ENCODE measurements around the gene KCND3. TPM values are rescaled to one million over a fixed set of nuclear protein-coding genes. Genes with fewer than 3 reads are reported as not detected.

The KCND3 gene
- total RNA-seq, 1 experiment from 2014 or later, result not detected

- Histone ChIP-seq H2AFZ (no peak overlapping the region), H3K4me3 (no peak overlapping the region), H3K79me2 (ENCODE audit: low read depth) (no peaks in the 10 kb centered on the region), H3K4me1 (replicated peaks; ENCODE audit: insufficient read depth) (no peaks in the 10 kb centered on the region), H3F3A (ENCODE audit: insufficient read depth, low read depth) (no peaks in the 10 kb centered on the region), H3K36me3 (ENCODE audit: low read depth) (no peaks in the 10 kb centered on the region), H3K27ac (no peak overlapping the region), H3K4me2 (no peak overlapping the region), H3K9me3 (ENCODE audit: insufficient read depth, low read depth) (no peaks in the 10 kb centered on the region), H3K9me2 (ENCODE audit: insufficient read depth) (no peaks in the 10 kb centered on the region), H3K27me3 (ENCODE audit: insufficient read depth, low read depth) (peaks cover 91% of the 10 kb centered on the region), H4K20me1 (ENCODE audit: insufficient read depth) (no peaks in the 10 kb centered on the region)
- CTCF ChIA-PET, result no interaction called here
- DNase-seq, result no peak
- TF ChIP-seq CTCF (conservative IDR thresholded peaks at IDR 0.05) (no peak), EZH2 (IDR thresholded peaks at IDR 0.05; ENCODE audit: low read depth) (no peak)
- no TSS peak for BruUV-seq (replicated peaks)
- POLR2A ChIA-PET (ENCODE audit: unreplicated experiment), result no interaction called here
- intact Hi-C loops (cut with micrococcal nuclease; ENCODE audit: unreplicated experiment), result no loop called here
Measured at GRCh38 chr1:111930356-111930755, 59.1 kb downstream of the KCND3 start.

GRCh38 chr1:111928531-111928930 lies 60.9 kb downstream of the KCND3 start:
- ChIA-PET CTCF (no interaction called here), POLR2A (ENCODE audit: unreplicated experiment) (no interaction called here)
- Histone ChIP-seq H3K9me3 (ENCODE audit: insufficient read depth, low read depth) (no peaks in the 10 kb centered on the region), H3K79me2 (ENCODE audit: low read depth) (no peaks in the 10 kb centered on the region), H3K36me3 (ENCODE audit: low read depth) (no peaks in the 10 kb centered on the region), H3K9me2 (ENCODE audit: insufficient read depth) (no peaks in the 10 kb centered on the region), H3K4me3 (no peak overlapping the region), H3F3A (ENCODE audit: insufficient read depth, low read depth) (no peaks in the 10 kb centered on the region), H3K27ac (no peak overlapping the region), H3K27me3 (ENCODE audit: insufficient read depth, low read depth) (peaks cover 86% of the 10 kb centered on the region), H4K20me1 (ENCODE audit: insufficient read depth) (no peaks in the 10 kb centered on the region), H3K4me1 (replicated peaks; ENCODE audit: insufficient read depth) (no peaks in the 10 kb centered on the region), H3K4me2 (no peak overlapping the region), H2AFZ (no peak overlapping the region)
- no peak for TF ChIP-seq EZH2 (IDR thresholded peaks at IDR 0.05; ENCODE audit: low read depth)
- TF ChIP-seq CTCF (conservative IDR thresholded peaks at IDR 0.05), result no peak
- BruUV-seq (replicated peaks), result no TSS peak
- DNase-seq, result no peak
- intact Hi-C loops (cut with micrococcal nuclease; ENCODE audit: unreplicated experiment), result no loop called here

GRCh38 chr1:111927652-111928051 lies 61.8 kb downstream of the KCND3 start:
- Histone ChIP-seq H3K4me3 (no peak overlapping the region), H4K20me1 (ENCODE audit: insufficient read depth) (no peaks in the 10 kb centered on the region), H3K9me3 (ENCODE audit: insufficient read depth, low read depth) (no peaks in the 10 kb centered on the region), H3K4me2 (no peak overlapping the region), H2AFZ (no peak overlapping the region), H3K79me2 (ENCODE audit: low read depth) (no peaks in the 10 kb centered on the region), H3K36me3 (ENCODE audit: low read depth) (no peaks in the 10 kb centered on the region), H3K9me2 (ENCODE audit: insufficient read depth) (no peaks in the 10 kb centered on the region), H3K27me3 (ENCODE audit: insufficient read depth, low read depth) (peaks cover 85% of the 10 kb centered on the region), H3K27ac (no peak overlapping the region), H3F3A (ENCODE audit: insufficient read depth, low read depth) (no peaks in the 10 kb centered on the region), H3K4me1 (replicated peaks; ENCODE audit: insufficient read depth) (no peaks in the 10 kb centered on the region)
- TF ChIP-seq CTCF (conservative IDR thresholded peaks at IDR 0.05) (no peak), EZH2 (IDR thresholded peaks at IDR 0.05; ENCODE audit: low read depth) (no peak)
- intact Hi-C loops (cut with micrococcal nuclease; ENCODE audit: unreplicated experiment), result no loop called here
- DNase-seq, result no peak
- no TSS peak for BruUV-seq (replicated peaks)
- POLR2A ChIA-PET (ENCODE audit: unreplicated experiment), result no interaction called here
- CTCF ChIA-PET, result no interaction called here

Measured in PC-9 (cell line).